ENCODE data around the gene A2ML1.
"Not testable (repeated sequence)": the region's sequence is repeated elsewhere in the genome, so short reads cannot be mapped to it uniquely, and the experiment has no call there.

Gene A2ML1

GRCh38 chr12:8822298-8822697 lies at the start of gene A2ML1:
TSS of gene A2ML1 (plus strand) at chr12:8822621. CDS start at chr12:8822652, 31 bp downstream.
- no peaks in the 10 kb centered on the region for H3K9me3 ChIP-seq (ENCODE audit: control insufficient read depth in 2 of 2, low read length in 2 of 2)
- no peaks in the 10 kb centered on the region for H3K4me1 ChIP-seq (ENCODE audit: control insufficient read depth, insufficient read depth, low read length)
- H3K27me3 ChIP-seq (ENCODE audit: control insufficient read depth in 1 of 2, insufficient read depth in 2 of 2, low read length in 2 of 2): no peaks in the 10 kb centered on the region
- H3K36me3 ChIP-seq (ENCODE audit: control insufficient read depth in 2 of 2, insufficient read depth in 2 of 2, low read length in 2 of 2): no peaks in the 10 kb centered on the region
- no peak within 1 kb of the TSS for H3K27ac ChIP-seq (ENCODE audit: low read length)
- H3K4me3 ChIP-seq (ENCODE audit: low read length in 2 of 2): no peak within 1 kb of the TSS
- H3K9ac ChIP-seq (ENCODE audit: low read length in 2 of 2): no peak within 1 kb of the TSS

GRCh38 chr12:8773461-8773860 lies 49.0 kb upstream of the A2ML1 start:
- no peak overlapping the region for H3K9ac ChIP-seq (ENCODE audit: low read length in 2 of 2)
- H3K4me1 ChIP-seq (ENCODE audit: control insufficient read depth, insufficient read depth, low read length): no peaks in the 10 kb centered on the region
- no peaks in the 10 kb centered on the region for H3K9me3 ChIP-seq (ENCODE audit: control insufficient read depth in 2 of 2, low read length in 2 of 2)
- H3K27ac ChIP-seq (ENCODE audit: low read length): no peak overlapping the region
- no peaks in the 10 kb centered on the region for H3K27me3 ChIP-seq (ENCODE audit: control insufficient read depth in 1 of 2, insufficient read depth in 2 of 2, low read length in 2 of 2)
- peaks cover 0 to 7% of the 10 kb centered on the region in 2 donors for H3K36me3 ChIP-seq (ENCODE audit: control insufficient read depth in 2 of 2, insufficient read depth in 2 of 2, low read length in 2 of 2)
- H3K4me3 ChIP-seq (ENCODE audit: low read length in 2 of 2): no peak overlapping the region

GRCh38 chr12:8779281-8779680 lies 43.1 kb upstream of the A2ML1 start:
- H3K4me3 ChIP-seq (ENCODE audit: low read length in 2 of 2): no peak overlapping the region
- no peaks in the 10 kb centered on the region for H3K27me3 ChIP-seq (ENCODE audit: control insufficient read depth in 1 of 2, insufficient read depth in 2 of 2, low read length in 2 of 2)
- H3K36me3 ChIP-seq (ENCODE audit: control insufficient read depth in 2 of 2, insufficient read depth in 2 of 2, low read length in 2 of 2): peaks cover 0 to 4% of the 10 kb centered on the region in 2 donors
- H3K9ac ChIP-seq (ENCODE audit: low read length in 2 of 2): no peak overlapping the region
- H3K9me3 ChIP-seq (ENCODE audit: control insufficient read depth in 2 of 2, low read length in 2 of 2): no peaks in the 10 kb centered on the region
- no peak overlapping the region for H3K27ac ChIP-seq (ENCODE audit: low read length)
- no peaks in the 10 kb centered on the region for H3K4me1 ChIP-seq (ENCODE audit: control insufficient read depth, insufficient read depth, low read length)

GRCh38 chr12:8779862-8780261 lies 42.6 kb upstream of the A2ML1 start:
- Histone ChIP-seq H3K4me1 (ENCODE audit: control insufficient read depth, insufficient read depth, low read length) (no peaks in the 10 kb centered on the region), H3K9me3 (ENCODE audit: control insufficient read depth in 2 of 2, low read length in 2 of 2) (no peaks in the 10 kb centered on the region), H3K9ac (ENCODE audit: low read length in 2 of 2) (no peak overlapping the region), H3K27ac (ENCODE audit: low read length) (no peak overlapping the region), H3K27me3 (ENCODE audit: control insufficient read depth in 1 of 2, insufficient read depth in 2 of 2, low read length in 2 of 2) (no peaks in the 10 kb centered on the region), H3K36me3 (ENCODE audit: control insufficient read depth in 2 of 2, insufficient read depth in 2 of 2, low read length in 2 of 2) (peaks cover 0 to 4% of the 10 kb centered on the region in 2 donors), H3K4me3 (ENCODE audit: low read length in 2 of 2) (no peak overlapping the region)

- no peaks in the 10 kb centered on the region for H3K4me1 ChIP-seq (ENCODE audit: control insufficient read depth, insufficient read depth, low read length)
- H3K9ac ChIP-seq (ENCODE audit: low read length in 2 of 2): no peak overlapping the region
- no peaks in the 10 kb centered on the region for H3K9me3 ChIP-seq (ENCODE audit: control insufficient read depth in 2 of 2, low read length in 2 of 2)
- H3K36me3 ChIP-seq (ENCODE audit: control insufficient read depth in 2 of 2, insufficient read depth in 2 of 2, low read length in 2 of 2): peaks cover 0 to 4% of the 10 kb centered on the region in 2 donors
- H3K27me3 ChIP-seq (ENCODE audit: control insufficient read depth in 1 of 2, insufficient read depth in 2 of 2, low read length in 2 of 2): no peaks in the 10 kb centered on the region
- no peak overlapping the region for H3K4me3 ChIP-seq (ENCODE audit: low read length in 2 of 2)
- no peak overlapping the region for H3K27ac ChIP-seq (ENCODE audit: low read length)
Observed at GRCh38 chr12:8780389-8780788, 42.0 kb upstream of the A2ML1 start.

- Histone ChIP-seq H3K4me3 (ENCODE audit: low read length in 2 of 2) (no peak overlapping the region), H3K9ac (ENCODE audit: low read length in 2 of 2) (no peak overlapping the region), H3K9me3 (ENCODE audit: control insufficient read depth in 2 of 2, low read length in 2 of 2) (no peaks in the 10 kb centered on the region), H3K27ac (ENCODE audit: low read length) (no peak overlapping the region), H3K4me1 (ENCODE audit: control insufficient read depth, insufficient read depth, low read length) (no peaks in the 10 kb centered on the region), H3K36me3 (ENCODE audit: control insufficient read depth in 2 of 2, insufficient read depth in 2 of 2, low read length in 2 of 2) (peaks cover 0 to 4% of the 10 kb centered on the region in 2 donors), H3K27me3 (ENCODE audit: control insufficient read depth in 1 of 2, insufficient read depth in 2 of 2, low read length in 2 of 2) (no peaks in the 10 kb centered on the region)
Observed at GRCh38 chr12:8781381-8782127, 40.9 kb upstream of the A2ML1 start.

GRCh38 chr12:8784290-8784888 lies 38.0 kb upstream of the A2ML1 start:
- H3K36me3 ChIP-seq (ENCODE audit: control insufficient read depth in 2 of 2, insufficient read depth in 2 of 2, low read length in 2 of 2): peaks cover 0 to 4% of the 10 kb centered on the region in 2 donors
- H3K4me1 ChIP-seq (ENCODE audit: control insufficient read depth, insufficient read depth, low read length): no peaks in the 10 kb centered on the region
- H3K27me3 ChIP-seq (ENCODE audit: control insufficient read depth in 1 of 2, insufficient read depth in 2 of 2, low read length in 2 of 2): no peaks in the 10 kb centered on the region

GRCh38 chr12:8785499-8785898 lies 36.9 kb upstream of the A2ML1 start:
- Histone ChIP-seq H3K36me3 (ENCODE audit: control insufficient read depth in 2 of 2, insufficient read depth in 2 of 2, low read length in 2 of 2) (peaks cover 0 to 4% of the 10 kb centered on the region in 2 donors), H3K4me1 (ENCODE audit: control insufficient read depth, insufficient read depth, low read length) (no peaks in the 10 kb centered on the region), H3K27me3 (ENCODE audit: control insufficient read depth in 1 of 2, insufficient read depth in 2 of 2, low read length in 2 of 2) (no peaks in the 10 kb centered on the region), H3K9me3 (ENCODE audit: control insufficient read depth in 2 of 2, low read length in 2 of 2) (no peaks in the 10 kb centered on the region), H3K9ac (ENCODE audit: low read length in 2 of 2) (no peak overlapping the region), H3K27ac (ENCODE audit: low read length) (no peak overlapping the region), H3K4me3 (ENCODE audit: low read length in 2 of 2) (no peak overlapping the region)

More at GRCh38 chr12:8784290-8784888, 38.0 kb upstream of the A2ML1 start:
- H3K27ac ChIP-seq (ENCODE audit: low read length): no peak overlapping the region
- no peak overlapping the region for H3K9ac ChIP-seq (ENCODE audit: low read length in 2 of 2)
- no peak overlapping the region for H3K4me3 ChIP-seq (ENCODE audit: low read length in 2 of 2)
- H3K9me3 ChIP-seq (ENCODE audit: control insufficient read depth in 2 of 2, low read length in 2 of 2): no peaks in the 10 kb centered on the region

GRCh38 chr12:8787206-8787605 lies 35.2 kb upstream of the A2ML1 start:
- H3K27me3 ChIP-seq (ENCODE audit: control insufficient read depth in 1 of 2, insufficient read depth in 2 of 2, low read length in 2 of 2); H3K27ac ChIP-seq (ENCODE audit: low read length); H3K4me3 ChIP-seq (ENCODE audit: low read length in 2 of 2); H3K9me3 ChIP-seq (ENCODE audit: control insufficient read depth in 2 of 2, low read length in 2 of 2); H3K36me3 ChIP-seq (ENCODE audit: control insufficient read depth in 2 of 2, insufficient read depth in 2 of 2, low read length in 2 of 2); H3K9ac ChIP-seq (ENCODE audit: low read length in 2 of 2); H3K4me1 ChIP-seq (ENCODE audit: control insufficient read depth, insufficient read depth, low read length): not testable (repeated sequence)

GRCh38 chr12:8788706-8789105 lies 33.7 kb upstream of the A2ML1 start:
- H3K27ac ChIP-seq (ENCODE audit: low read length); H3K9me3 ChIP-seq (ENCODE audit: control insufficient read depth in 2 of 2, low read length in 2 of 2); H3K27me3 ChIP-seq (ENCODE audit: control insufficient read depth in 1 of 2, insufficient read depth in 2 of 2, low read length in 2 of 2); H3K36me3 ChIP-seq (ENCODE audit: control insufficient read depth in 2 of 2, insufficient read depth in 2 of 2, low read length in 2 of 2); H3K4me3 ChIP-seq (ENCODE audit: low read length in 2 of 2); H3K4me1 ChIP-seq (ENCODE audit: control insufficient read depth, insufficient read depth, low read length); H3K9ac ChIP-seq (ENCODE audit: low read length in 2 of 2): not testable (repeated sequence)

- H3K4me1 ChIP-seq (ENCODE audit: control insufficient read depth, insufficient read depth, low read length); H3K27me3 ChIP-seq (ENCODE audit: control insufficient read depth in 1 of 2, insufficient read depth in 2 of 2, low read length in 2 of 2): not testable (repeated sequence)
Observed at GRCh38 chr12:8789341-8790013, 32.9 kb upstream of the A2ML1 start.

More at GRCh38 chr12:8789341-8790013, 32.9 kb upstream of the A2ML1 start:
- H3K36me3 ChIP-seq (ENCODE audit: control insufficient read depth in 2 of 2, insufficient read depth in 2 of 2, low read length in 2 of 2); H3K9me3 ChIP-seq (ENCODE audit: control insufficient read depth in 2 of 2, low read length in 2 of 2); H3K4me3 ChIP-seq (ENCODE audit: low read length in 2 of 2); H3K9ac ChIP-seq (ENCODE audit: low read length in 2 of 2); H3K27ac ChIP-seq (ENCODE audit: low read length): not testable (repeated sequence)
